Stimulated activated CD8-positive, alpha-beta memory T cell treated with anti-CD3 and anti-CD28 coated beads, Interleukin-15, amount 100 ng/mL, for 4 hours (primary cell): ENCODE measurements around the gene SHPK.

Experiments used
- DNase-seq, 2 donors: peaks; one replicate each; pipeline ENCODE4 v3.0.0-alpha.2; 2020; ENCODE audit warnings: low read depth in 2 of 2

SHPK gene, protein sequence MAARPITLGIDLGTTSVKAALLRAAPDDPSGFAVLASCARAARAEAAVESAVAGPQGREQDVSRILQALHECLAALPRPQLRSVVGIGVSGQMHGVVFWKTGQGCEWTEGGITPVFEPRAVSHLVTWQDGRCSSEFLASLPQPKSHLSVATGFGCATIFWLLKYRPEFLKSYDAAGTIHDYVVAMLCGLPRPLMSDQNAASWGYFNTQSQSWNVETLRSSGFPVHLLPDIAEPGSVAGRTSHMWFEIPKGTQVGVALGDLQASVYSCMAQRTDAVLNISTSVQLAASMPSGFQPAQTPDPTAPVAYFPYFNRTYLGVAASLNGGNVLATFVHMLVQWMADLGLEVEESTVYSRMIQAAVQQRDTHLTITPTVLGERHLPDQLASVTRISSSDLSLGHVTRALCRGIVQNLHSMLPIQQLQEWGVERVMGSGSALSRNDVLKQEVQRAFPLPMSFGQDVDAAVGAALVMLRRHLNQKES

DNA sequence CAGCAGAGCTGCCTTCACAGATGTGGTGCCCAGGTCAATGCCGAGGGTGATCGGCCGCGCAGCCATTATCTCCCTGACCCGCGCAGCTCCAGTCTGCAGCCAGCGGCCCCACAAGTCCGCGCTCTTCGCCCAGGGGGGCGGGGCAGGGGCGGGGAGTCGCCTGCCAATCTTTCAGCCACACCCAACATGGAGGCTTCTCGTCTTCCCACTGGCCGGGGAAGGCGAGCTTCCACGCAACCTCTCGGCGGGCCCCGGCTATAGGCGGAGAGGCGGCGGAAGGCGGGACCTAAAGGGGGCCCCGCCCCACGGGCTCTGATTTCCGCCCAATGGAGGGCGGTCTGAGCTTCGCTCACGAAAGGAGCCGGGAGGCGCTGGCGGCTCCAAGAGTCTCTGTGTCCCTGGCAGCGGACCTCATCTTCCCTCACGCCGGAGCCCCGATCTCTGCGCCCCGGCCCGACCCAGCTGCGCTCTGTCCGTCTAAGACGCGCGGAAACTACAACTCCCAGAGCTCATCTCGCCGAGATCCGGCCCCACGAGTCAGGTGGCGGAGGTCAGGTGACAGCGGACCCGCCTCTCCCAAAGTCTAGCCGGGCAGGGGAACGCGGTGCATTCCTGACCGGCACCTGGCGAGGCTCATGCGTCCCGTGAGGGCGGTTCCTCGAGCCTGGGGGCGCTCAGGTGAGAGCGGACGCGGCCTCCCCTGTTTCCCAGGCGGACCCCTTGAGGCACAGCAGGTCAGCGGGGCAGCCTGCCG lies at the start of gene SHPK, which contains the start of gene CTNS:
SHPK (minus strand) TSS at position 97 of the 754 bp plus-strand sequence; CDS start at position 66, 31 bp downstream.
CTNS (plus strand) TSS at position 607 of the 754 bp plus-strand sequence. CDS start 3,447 bp downstream, outside the sequence.
- DNase-seq, result peak; percentile 90 to 93

DNA sequence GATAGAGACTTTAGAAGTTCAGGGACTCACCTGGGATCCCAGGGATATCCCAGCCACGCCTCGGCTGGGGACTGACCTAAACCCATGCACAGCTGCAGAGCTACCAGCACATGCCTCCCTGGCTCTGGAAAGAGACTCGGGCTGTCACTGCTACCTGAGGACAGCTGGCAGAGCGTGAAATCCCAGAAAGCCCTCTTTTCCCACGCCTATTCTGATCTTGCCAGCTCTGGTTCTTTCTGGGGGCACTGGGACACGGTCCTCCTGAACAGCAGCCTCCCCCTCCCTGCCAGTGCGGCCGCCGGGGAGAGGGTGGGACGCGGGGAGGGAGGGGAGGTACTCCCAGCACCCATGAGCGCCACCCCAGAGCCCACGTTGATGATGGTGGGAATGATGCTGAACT lies 49.1 kb upstream of the SHPK start:
- no peak for DNase-seq

DNA sequence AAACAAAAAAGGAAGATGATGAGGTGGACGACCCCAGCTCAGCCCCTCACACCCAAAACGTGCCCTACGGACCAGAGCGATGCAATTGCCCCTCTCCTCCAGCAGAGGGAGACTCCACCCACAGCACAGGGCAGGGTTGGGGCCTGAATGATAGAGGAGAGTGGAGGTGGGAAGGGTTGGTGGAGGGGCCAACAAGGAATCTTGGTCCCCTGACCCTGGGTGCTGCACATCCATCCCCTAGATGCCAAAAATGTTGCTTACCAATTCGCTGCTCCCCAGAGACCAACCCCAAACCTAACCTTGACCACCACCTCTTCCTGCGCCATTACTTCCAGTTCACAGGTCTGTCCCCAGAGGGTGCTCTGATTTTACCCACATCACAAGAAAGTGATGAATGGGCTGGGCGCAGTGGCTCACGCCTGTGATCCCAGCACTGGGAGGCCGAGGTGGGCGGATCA lies 47.0 kb upstream of the SHPK start:
- no peak for DNase-seq

- DNase-seq, result no peak
These were observed 46.0 kb upstream of the SHPK start for GRCh38 chr17:3682033-3682432.

GRCh38 chr17:3681565-3681964 lies 45.5 kb upstream of the SHPK start:
- no peak for DNase-seq

DNA sequence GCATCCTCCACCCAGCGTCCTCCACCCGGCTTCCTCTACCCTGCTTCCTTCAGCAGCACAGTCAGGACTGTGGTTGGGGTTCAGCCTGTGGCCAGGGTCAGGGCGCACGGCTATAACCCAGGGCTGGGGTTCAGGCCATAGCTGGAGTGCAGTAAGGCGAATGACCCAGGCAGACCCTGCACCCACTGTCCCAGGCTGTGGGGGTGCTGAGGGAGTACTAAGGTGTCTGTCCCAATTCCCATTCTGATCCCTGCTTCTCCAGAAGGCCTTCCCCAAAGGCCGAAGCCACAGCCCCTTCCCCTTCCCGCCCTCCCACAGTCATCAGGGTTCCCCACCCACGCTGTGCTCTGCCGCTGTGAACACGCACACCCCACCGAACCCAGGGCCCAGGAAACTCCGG lies 45.0 kb upstream of the SHPK start:
- DNase-seq, result no peak

GRCh38 chr17:3679531-3680126 lies 43.6 kb upstream of the SHPK start:
- DNase-seq, result no peak

GRCh38 chr17:3678821-3679530 lies 42.9 kb upstream of the SHPK start:
- no peak for DNase-seq

- no peak for DNase-seq
These were observed 42.2 kb upstream of the SHPK start for GRCh38 chr17:3678095-3678820.

GRCh38 chr17:3675886-3676285 lies 39.8 kb upstream of the SHPK start:
- DNase-seq, result no peak

DNA sequence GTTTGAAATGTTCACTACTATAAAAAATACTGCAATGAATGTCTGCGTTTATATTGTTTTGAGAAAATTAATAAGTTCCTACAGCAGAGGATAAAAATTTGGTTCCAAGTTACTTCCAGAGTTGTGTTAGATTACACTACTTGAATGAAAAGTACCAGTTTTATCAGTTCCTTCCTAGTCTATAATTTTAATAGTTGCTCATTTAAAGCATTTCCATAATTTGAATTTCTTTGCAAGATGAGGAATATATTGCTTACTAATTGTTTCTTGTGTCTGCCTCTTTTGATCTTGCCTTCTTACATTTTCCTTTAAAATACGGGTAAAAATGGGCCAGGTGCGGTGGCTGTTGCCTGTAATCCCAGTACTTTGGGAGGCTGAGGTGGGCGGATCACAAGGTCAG lies 36.5 kb upstream of the SHPK start:
- no peak for DNase-seq

GRCh38 chr17:3669548-3669947 lies 33.5 kb upstream of the SHPK start:
- no peak for DNase-seq

- no peak for DNase-seq
These were observed 33.0 kb upstream of the SHPK start for GRCh38 chr17:3669085-3669347.

GRCh38 chr17:3668279-3669084 lies 32.4 kb upstream of the SHPK start, which contains the start of the genes EMC6 and TAX1BP3:
EMC6 (plus strand) TSS chr17:3668812; CDS start chr17:3669147, 335 bp downstream.
TAX1BP3 (minus strand) TSS chr17:3668578; CDS start chr17:3668526, 52 bp downstream.
- DNase-seq, result peak; percentile 94 to 99

- DNase-seq, result no peak
These were observed 31.6 kb upstream of the SHPK start for GRCh38 chr17:3667366-3668278.

- no peak for DNase-seq
These were observed 30.5 kb upstream of the SHPK start for GRCh38 chr17:3666516-3666915.

GRCh38 chr17:3665834-3666233 lies 29.8 kb upstream of the SHPK start:
- DNase-seq, result no peak

- no peak for DNase-seq
These were observed 27.3 kb upstream of the SHPK start for GRCh38 chr17:3663102-3664011.
